Vein endothelial cell (primary cell): ENCODE results near the gene UGCG. TPM values are rescaled to one million over a fixed set of nuclear protein-coding genes. Genes with fewer than 3 reads are reported as not detected.

ENCODE experiments used
- small RNA-seq: library from RNA; depleted of rRNA; stranded (forward); fragments of <200 nt; gene quantifications from one replicate; pipeline ENCODE3, GENCODE V24; 2012
- total RNA-seq: library from RNA; depleted of rRNA; stranded (reverse); fragments of >200 nt; gene quantifications from 2 replicates; pipeline ENCODE4 v1.2.3, GENCODE V29; 2012

The UGCG gene
- total RNA-seq = 50.6 and 59.1 TPM in 2 replicates

DNA sequence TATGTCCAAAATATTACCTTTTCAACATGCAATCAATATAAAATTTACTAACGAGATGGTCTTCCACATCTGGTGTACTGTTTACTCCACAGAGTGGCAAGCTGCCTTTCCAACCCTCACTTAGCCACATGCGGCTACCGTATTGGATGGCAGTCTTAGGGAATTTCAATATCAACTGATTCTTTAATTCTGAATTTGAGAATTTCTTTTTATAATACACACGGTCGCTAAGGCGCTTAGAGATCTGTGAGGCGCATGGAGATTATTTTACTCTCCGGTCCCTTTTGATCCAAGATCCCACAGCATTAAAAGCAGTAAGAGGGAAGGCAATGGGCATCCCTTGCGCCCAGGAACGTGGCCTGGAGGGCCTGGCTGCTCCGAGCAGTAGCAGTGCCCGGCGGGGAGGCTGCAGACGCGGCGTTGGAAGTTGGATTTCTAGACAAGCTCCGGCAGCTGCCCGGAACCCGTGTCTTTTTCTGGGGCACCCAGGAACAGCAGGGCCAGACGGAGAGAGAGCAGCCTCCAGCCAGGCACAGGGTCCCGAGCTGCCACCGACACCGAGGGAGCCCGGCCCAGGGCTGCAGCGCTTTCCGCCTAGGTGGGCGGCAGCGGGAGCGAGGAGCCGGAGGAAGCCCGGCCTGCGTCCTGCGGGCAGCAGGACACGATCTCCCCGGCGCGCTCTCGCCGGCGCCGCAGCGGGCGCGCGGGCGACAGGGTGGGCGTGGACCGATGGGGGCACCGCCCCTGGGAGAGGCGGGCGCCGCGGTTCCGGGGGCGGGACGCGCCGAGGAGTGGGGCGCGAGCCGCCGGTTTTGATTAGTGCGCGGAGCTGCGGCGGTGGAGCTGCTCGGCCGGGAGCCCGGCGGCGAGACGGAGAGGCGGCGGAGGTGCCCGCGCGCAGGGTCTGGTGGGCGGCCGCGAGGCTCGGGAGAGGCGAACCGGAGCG lies at the start of gene UGCG:
Gene UGCG, plus strand, starts transcription at position 819 of the 946 bp plus-strand sequence. CDS start 402 bp downstream, outside the sequence.

Small RNAs within 50 kb of the gene (small RNA-seq; reads per million reads assigned to genes)
- not detected for gene MIR4668

Other genes with a start within 250 kb of the UGCG start
- gene GNG10, start 235.2 kb upstream of the UGCG start, total RNA-seq = 54.5 and 69.5 TPM in 2 replicates
- gene SHOC1, start 101.9 kb upstream of the UGCG start, total RNA-seq = not detected in 2 replicates